ENCODE measurements around the gene IBA57.

- TF ChIP-seq BCL11A (IDR thresholded peaks at IDR 0.05; ENCODE audit: low read depth in 2 of 2, low read length in 2 of 2) (no peak), TAF1 (IDR thresholded peaks at IDR 0.05; ENCODE audit: low read depth, low read length) (no peak)
- TF ChIP-seq, protein P1, sequence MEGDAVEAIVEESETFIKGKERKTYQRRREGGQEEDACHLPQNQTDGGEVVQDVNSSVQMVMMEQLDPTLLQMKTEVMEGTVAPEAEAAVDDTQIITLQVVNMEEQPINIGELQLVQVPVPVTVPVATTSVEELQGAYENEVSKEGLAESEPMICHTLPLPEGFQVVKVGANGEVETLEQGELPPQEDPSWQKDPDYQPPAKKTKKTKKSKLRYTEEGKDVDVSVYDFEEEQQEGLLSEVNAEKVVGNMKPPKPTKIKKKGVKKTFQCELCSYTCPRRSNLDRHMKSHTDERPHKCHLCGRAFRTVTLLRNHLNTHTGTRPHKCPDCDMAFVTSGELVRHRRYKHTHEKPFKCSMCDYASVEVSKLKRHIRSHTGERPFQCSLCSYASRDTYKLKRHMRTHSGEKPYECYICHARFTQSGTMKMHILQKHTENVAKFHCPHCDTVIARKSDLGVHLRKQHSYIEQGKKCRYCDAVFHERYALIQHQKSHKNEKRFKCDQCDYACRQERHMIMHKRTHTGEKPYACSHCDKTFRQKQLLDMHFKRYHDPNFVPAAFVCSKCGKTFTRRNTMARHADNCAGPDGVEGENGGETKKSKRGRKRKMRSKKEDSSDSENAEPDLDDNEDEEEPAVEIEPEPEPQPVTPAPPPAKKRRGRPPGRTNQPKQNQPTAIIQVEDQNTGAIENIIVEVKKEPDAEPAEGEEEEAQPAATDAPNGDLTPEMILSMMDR (IDR thresholded peaks at IDR 0.05; ENCODE audit: control extremely low read depth in 1 of 3, insufficient read depth in 1 of 3, low read depth in 1 of 3, low read length in 3 of 3) = no peak
Observed at GRCh38 chr1:228136901-228137300, 28.7 kb upstream of the IBA57 start.
